Hematopoietic multipotent progenitor cell (in vitro differentiated cells): ENCODE data around the gene SMARCE1. TPM values are rescaled to one million over a fixed set of nuclear protein-coding genes. Genes with fewer than 3 reads are reported as not detected.
A peak's percentile ranks its signal among the peaks of the same experiment; 100 is the strongest.
"Not testable (repeated sequence)": the region's sequence is repeated elsewhere in the genome, so short reads cannot be mapped to it uniquely, and the experiment has no call there.

Experiments used
- DNase-seq, 3 donors: peaks; one replicate each; pipeline ENCODE4 v3.0.0-alpha.2; 2011 to 2015; ENCODE audit warnings: low read depth in 2 of 3, low spot score in 2 of 3
- total RNA-seq: library from RNA; depleted of rRNA; stranded (reverse); fragments of >200 nt; gene quantifications from one replicate; pipeline ENCODE4 v1.2.3, GENCODE V29; 2012

The SMARCE1 gene
- total RNA-seq, 1 donor: 46.6 TPM

GRCh38 chr17:40590742-40591141 is 56.9 kb downstream of the SMARCE1 start:
- DNase-seq: no peak

DNA sequence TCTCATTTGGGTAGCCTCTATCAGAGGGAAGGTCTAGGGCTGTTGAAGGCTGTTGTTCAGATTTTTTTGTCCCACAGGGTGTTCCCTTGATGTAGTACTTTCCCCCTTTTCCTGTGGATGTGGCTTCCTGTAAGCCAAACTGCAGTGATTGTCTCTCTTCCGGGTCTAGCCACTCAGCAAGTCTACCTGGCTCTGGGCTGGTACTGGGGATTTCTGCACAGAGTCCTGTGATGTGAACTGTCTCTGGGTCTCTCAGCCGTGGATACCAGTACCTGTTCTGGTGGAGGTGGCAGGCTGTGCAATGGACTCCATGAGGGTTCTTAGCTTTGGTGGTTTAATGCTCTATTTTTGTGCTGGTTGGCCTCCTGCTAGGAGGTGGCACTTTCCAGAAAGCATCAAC is 59.1 kb downstream of the SMARCE1 start:
- DNase-seq: no peak

- DNase-seq: not testable (repeated sequence)
Observed at GRCh38 chr17:40586264-40586663, 61.4 kb downstream of the SMARCE1 start.

DNA sequence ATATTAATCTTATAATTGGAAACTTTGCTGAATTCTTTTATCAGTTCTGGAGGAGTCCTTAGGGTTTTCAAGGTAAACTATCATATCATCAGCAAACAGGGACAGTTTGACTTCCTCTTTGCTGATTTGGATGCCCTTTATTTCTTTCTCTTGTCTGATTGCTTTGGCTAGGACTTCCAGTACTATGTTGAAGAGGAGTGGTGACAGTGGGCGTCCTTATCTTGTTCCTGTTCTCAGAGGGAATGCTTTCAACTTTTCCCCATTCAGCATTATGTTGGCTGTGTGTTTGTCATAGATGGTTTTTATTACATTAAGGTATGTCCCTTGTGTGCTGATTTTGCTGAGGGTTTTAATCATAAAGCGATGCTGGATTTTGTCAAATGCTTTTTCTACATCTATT is 62.7 kb downstream of the SMARCE1 start:
- not testable (repeated sequence) for DNase-seq

- peak in 2 of 3 donors; percentile 89 to 98 for DNase-seq
Observed at GRCh38 chr17:40582328-40582901, 65.2 kb downstream of the SMARCE1 start.

- DNase-seq: no peak
Observed at GRCh38 chr17:40580140-40580539, 67.5 kb downstream of the SMARCE1 start.

- no peak for DNase-seq
Observed at GRCh38 chr17:40579471-40579870, 68.1 kb downstream of the SMARCE1 start.

GRCh38 chr17:40577611-40578065 is 70.0 kb downstream of the SMARCE1 start:
- DNase-seq: no peak

DNA sequence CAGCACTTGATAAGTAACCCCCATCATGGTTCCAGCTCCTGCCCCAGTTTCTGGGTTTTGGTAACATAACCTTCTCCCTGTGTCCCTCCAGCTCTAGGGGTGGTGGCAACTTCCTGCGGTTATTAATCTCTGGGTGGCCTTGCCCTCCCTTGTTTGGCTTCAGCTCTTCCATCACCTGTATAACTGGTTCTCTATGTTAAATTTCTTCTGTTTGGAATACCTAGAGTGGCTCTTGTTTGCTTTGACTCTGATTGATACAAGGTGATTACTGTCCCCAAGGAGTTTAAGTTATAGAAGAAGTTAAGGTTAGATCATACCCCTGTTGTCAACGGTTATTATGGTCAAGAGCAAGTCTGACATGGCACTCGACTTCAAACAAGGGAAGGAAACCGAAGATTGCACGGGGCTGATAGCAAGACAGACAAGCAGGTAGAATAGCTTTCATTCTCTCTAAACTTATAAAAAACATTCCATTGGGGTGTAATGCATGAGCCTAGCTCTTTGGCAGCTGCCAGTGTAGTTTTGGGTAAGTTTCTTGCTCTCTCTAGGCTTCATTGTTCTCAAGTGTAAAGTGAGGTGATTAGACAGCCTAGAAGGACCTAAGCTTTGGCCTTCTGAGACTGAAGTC is 71.4 kb downstream of the SMARCE1 start:
- no peak for DNase-seq

Other genes starting within 250 kb of the SMARCE1 start
- 2.4 TPM for gene TOP2A, start 229.9 kb downstream of the SMARCE1 start, total RNA-seq
- gene IGFBP4, start 204.4 kb downstream of the SMARCE1 start, total RNA-seq: 1.3 TPM
- gene TNS4, start 146.2 kb downstream of the SMARCE1 start, total RNA-seq: under 0.01 TPM
- 4.6 TPM for gene CCR7, start 82.3 kb downstream of the SMARCE1 start, total RNA-seq
- gene KRT222, start 17.4 kb upstream of the SMARCE1 start, total RNA-seq: not detected
- gene KRT24, start 55.9 kb upstream of the SMARCE1 start, total RNA-seq: not detected
- gene KRT25, start 107.5 kb upstream of the SMARCE1 start, total RNA-seq: not detected
- gene KRT26, start 124.4 kb upstream of the SMARCE1 start, total RNA-seq: not detected
- not detected for gene KRT27, start 134.7 kb upstream of the SMARCE1 start, total RNA-seq
- not detected for gene KRT28, start 152.1 kb upstream of the SMARCE1 start, total RNA-seq
- gene KRT10, start 174.8 kb upstream of the SMARCE1 start, total RNA-seq: 3.8 TPM
- not detected for gene KRT12, start 219.4 kb upstream of the SMARCE1 start, total RNA-seq
- not detected for gene KRT20, start 237.4 kb upstream of the SMARCE1 start, total RNA-seq